Endodermal cell (in vitro differentiated cells): ENCODE measurements around the gene CD300C. TPM values are rescaled to one million over a fixed set of nuclear protein-coding genes. Genes with fewer than 3 reads are reported as not detected.

Experiments used
- DNase-seq: peaks from one replicate; pipeline ENCODE4 v3.0.0-alpha.2; 2017
- H3K27ac ChIP-seq: 2 replicates; pipeline ENCODE4 v1.5.1; 2013; ENCODE audit warnings: mild to moderate bottlenecking, low read depth, low read length, moderate library complexity
- H3K27me3 ChIP-seq: 2 replicates; pipeline ENCODE4 v1.6.1; 2013; ENCODE audit warnings: mild to moderate bottlenecking, low read length, moderate library complexity; ENCODE audit not compliant: insufficient read depth, control insufficient read depth, poor library complexity, severe bottlenecking
- H3K36me3 ChIP-seq: 2 replicates; pipeline ENCODE4 v1.7.0; 2013; ENCODE audit warnings: mild to moderate bottlenecking, low read length, moderate library complexity; ENCODE audit not compliant: control insufficient read depth, insufficient read depth
- H3K4me1 ChIP-seq: one replicate; pipeline ENCODE4 v1.7.0; 2013; ENCODE audit warnings: low read length; ENCODE audit not compliant: control insufficient read depth, insufficient read depth
- H3K4me3 ChIP-seq: 2 replicates; pipeline ENCODE4 v1.5.1; 2013; ENCODE audit warnings: mild to moderate bottlenecking, low read length, moderate library complexity
- H3K9ac ChIP-seq: 2 replicates; pipeline ENCODE4 v1.6.1; 2013; ENCODE audit warnings: mild to moderate bottlenecking, low read length, moderate library complexity; ENCODE audit not compliant: poor library complexity, severe bottlenecking; ENCODE audit errors: extremely low read depth
- H3K9me3 ChIP-seq: 2 replicates; pipeline ENCODE4 v1.6.1; 2013; ENCODE audit warnings: mild to moderate bottlenecking, low read length, moderate library complexity; ENCODE audit not compliant: control insufficient read depth
- H3K27ac Mint-ChIP-seq: 2 replicates; pipeline ENCODE4 v1.8.0; 2020; ENCODE audit warnings: mixed read lengths
- H3K27me3 Mint-ChIP-seq: 2 replicates; pipeline ENCODE4 v1.8.0; 2021; ENCODE audit warnings: mild to moderate bottlenecking, mixed read lengths; ENCODE audit not compliant: insufficient read depth
- H3K36me3 Mint-ChIP-seq: 2 replicates; pipeline ENCODE4 v1.8.0; 2020; ENCODE audit warnings: low read depth, mixed read lengths
- H3K4me1 Mint-ChIP-seq: 2 replicates; pipeline ENCODE4 v1.8.0; 2020; ENCODE audit warnings: mixed read lengths
- H3K4me3 Mint-ChIP-seq: 2 replicates; pipeline ENCODE4 v1.8.0; 2020; ENCODE audit warnings: mild to moderate bottlenecking, moderate library complexity, mixed read lengths
- H3K9me3 Mint-ChIP-seq: 2 replicates; pipeline ENCODE4 v1.8.0; 2020; ENCODE audit warnings: mild to moderate bottlenecking, mixed read lengths
- WGBS, 2 experiments: methylation state at CpG; one replicate each; pipeline versions ENCODE4 v1.1.5 to v1.1.7; 2013; ENCODE audit warnings: missing lambda C conversion rate in 2 of 2, mixed read lengths in 1 of 2; ENCODE audit not compliant: insufficient coverage in 1 of 2, insufficient read length in 1 of 2; 5-methylcytosine and 5-hydroxymethylcytosine counted together
- total RNA-seq, 2 donors: library from RNA; stranded (reverse); fragmentation: NEBNext Ultra II Directional in 1 of 2; extraction: Animal tissue kit (Norgen Biotek cat#: 25700) in 1 of 2; gene quantifications; 2 replicates in 1 of 2; 3 replicates in 1 of 2; pipeline ENCODE4 v1.2.1, GENCODE V29; 2021
- TF ChIP-seq, protein P1 (sequence below): fragments of 200-600 bp; sonication (generic); conservative IDR thresholded peaks from 2 replicates; pipeline ENCODE4 v1.5.0; 2021; ENCODE audit warnings: antibody characterized with exemption, mild to moderate bottlenecking

The CD300C gene
- total RNA-seq, 2 donors from 2014 or later = not detected

DNA sequence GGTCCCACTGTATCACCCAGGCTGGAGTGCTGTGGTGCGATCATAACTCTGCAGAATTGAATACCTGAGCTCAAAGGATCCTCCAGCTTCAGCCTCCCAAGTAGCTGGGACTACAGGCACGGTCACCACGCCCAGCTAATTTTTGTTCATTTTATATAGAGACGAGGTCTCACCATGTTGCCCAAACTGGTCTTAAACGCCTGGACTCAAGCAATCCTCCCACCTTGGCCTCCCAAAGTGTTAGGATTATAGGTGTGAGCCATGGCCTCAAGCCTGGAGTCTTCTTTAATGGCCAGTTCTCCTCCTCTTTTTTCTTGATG is 15.1 kb downstream of the CD300C start:
- H3K9me3 Mint-ChIP-seq = peaks cover 4% of the 10 kb centered on the region
- Histone ChIP-seq H3K27ac (no peak overlapping the region), H3K27me3 (no peaks in the 10 kb centered on the region), H3K9me3 (no peaks in the 10 kb centered on the region), H3K4me3 (no peak overlapping the region), H3K36me3 (no peaks in the 10 kb centered on the region), H3K9ac (no peak overlapping the region), H3K4me1 (no peaks in the 10 kb centered on the region)
- no peak overlapping the region for H3K27ac Mint-ChIP-seq
- TF ChIP-seq, protein P1, sequence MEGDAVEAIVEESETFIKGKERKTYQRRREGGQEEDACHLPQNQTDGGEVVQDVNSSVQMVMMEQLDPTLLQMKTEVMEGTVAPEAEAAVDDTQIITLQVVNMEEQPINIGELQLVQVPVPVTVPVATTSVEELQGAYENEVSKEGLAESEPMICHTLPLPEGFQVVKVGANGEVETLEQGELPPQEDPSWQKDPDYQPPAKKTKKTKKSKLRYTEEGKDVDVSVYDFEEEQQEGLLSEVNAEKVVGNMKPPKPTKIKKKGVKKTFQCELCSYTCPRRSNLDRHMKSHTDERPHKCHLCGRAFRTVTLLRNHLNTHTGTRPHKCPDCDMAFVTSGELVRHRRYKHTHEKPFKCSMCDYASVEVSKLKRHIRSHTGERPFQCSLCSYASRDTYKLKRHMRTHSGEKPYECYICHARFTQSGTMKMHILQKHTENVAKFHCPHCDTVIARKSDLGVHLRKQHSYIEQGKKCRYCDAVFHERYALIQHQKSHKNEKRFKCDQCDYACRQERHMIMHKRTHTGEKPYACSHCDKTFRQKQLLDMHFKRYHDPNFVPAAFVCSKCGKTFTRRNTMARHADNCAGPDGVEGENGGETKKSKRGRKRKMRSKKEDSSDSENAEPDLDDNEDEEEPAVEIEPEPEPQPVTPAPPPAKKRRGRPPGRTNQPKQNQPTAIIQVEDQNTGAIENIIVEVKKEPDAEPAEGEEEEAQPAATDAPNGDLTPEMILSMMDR = no peak
- no peaks in the 10 kb centered on the region for H3K4me1 Mint-ChIP-seq
- DNase-seq = no peak
- H3K4me3 Mint-ChIP-seq = no peak overlapping the region
- peaks cover 22% of the 10 kb centered on the region for H3K27me3 Mint-ChIP-seq
- 89 to 93% methylated on average over 3 to 5 of the region's 5 CpGs for WGBS, 2 experiments
- H3K36me3 Mint-ChIP-seq = no peaks in the 10 kb centered on the region

DNA sequence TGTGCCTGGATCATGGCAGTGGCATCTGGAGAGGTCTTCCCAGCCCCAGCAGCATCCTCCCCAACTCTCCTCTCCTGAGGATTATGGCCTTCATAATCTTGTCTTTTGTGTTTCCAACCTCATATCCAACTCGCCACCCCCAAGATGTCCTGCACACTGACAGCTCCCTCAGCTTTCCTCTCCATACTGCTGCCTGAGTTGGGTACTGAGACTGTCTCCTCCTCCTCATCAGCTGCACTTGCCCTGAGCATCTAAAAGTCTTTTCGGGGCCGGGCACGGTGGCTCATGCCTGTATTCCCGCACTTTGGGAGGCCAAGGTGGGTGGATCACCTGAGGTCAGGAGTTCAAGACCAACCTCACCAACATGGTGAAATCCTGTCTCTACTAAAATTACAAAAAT is 16.7 kb downstream of the CD300C start:
- H3K9me3 Mint-ChIP-seq = peaks cover 2% of the 10 kb centered on the region
- peaks cover 30% of the 10 kb centered on the region for H3K27me3 Mint-ChIP-seq
- no peak overlapping the region for H3K4me3 Mint-ChIP-seq

DNA sequence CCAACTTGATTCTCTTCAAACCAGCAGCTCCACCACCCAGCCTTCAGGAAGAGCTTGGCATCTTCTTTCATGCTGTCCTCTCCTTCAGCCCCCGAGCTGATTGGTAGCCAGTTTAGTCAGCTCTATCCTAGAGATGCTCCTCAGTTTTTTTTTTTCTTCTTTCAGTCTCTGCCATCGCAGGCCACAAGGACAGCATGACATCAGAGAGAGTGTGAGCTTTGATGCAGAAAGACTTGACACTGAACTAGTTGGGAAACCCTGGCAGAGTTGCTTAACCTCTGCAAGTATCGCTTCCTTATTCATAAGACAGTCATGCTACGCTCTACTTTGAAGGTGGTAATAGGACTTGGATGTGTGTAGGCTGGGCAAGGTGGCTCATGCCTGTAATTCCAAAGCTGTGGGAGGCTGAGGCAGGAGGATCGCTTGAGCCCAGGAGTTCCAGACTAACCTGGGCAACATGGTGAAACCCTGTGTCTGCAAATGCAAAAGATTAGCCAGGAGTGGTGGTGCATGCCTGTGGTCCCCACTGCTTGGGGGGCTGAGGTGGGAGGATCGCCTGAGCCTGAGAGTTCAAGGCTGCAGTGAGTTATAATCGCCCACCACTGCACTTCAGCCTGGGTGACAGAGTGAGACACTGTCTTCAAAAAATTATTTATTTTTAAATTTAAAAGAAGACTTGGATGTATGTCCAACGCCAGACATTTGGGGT is 17.3 kb downstream of the CD300C start:
- Histone ChIP-seq H3K27ac (no peak overlapping the region), H3K4me3 (no peak overlapping the region), H3K9me3 (no peaks in the 10 kb centered on the region), H3K36me3 (no peaks in the 10 kb centered on the region), H3K27me3 (peaks cover 5% of the 10 kb centered on the region), H3K9ac (no peak overlapping the region), H3K4me1 (no peaks in the 10 kb centered on the region)
- Mint-ChIP-seq H3K27ac (no peak overlapping the region), H3K4me3 (no peak overlapping the region), H3K9me3 (no peaks in the 10 kb centered on the region), H3K36me3 (no peaks in the 10 kb centered on the region), H3K27me3 (peaks cover 33% of the 10 kb centered on the region), H3K4me1 (no peaks in the 10 kb centered on the region)
- peak; percentile 38 for DNase-seq
- TF ChIP-seq, protein P1 = no peak
- WGBS, 2 experiments = 88 to 94% methylated on average over 3 to 8 of the region's 8 CpGs

More for the DNA sequence above, 16.7 kb downstream of the CD300C start:
- Mint-ChIP-seq H3K27ac (no peak overlapping the region), H3K4me1 (no peaks in the 10 kb centered on the region), H3K36me3 (no peaks in the 10 kb centered on the region)
- 84 to 92% methylated on average over 4 to 5 of the region's 5 CpGs for WGBS, 2 experiments
- Histone ChIP-seq H3K4me3 (no peak overlapping the region), H3K9me3 (no peaks in the 10 kb centered on the region), H3K4me1 (no peaks in the 10 kb centered on the region), H3K27me3 (peaks cover 5% of the 10 kb centered on the region), H3K27ac (no peak overlapping the region), H3K36me3 (no peaks in the 10 kb centered on the region), H3K9ac (no peak overlapping the region)
- DNase-seq = no peak
- TF ChIP-seq, protein P1 = no peak
